PC-3 (cell line): ENCODE measurements around the gene MBNL3. TPM values are rescaled to one million over a fixed set of nuclear protein-coding genes. Genes with fewer than 3 reads are reported as not detected.

Source experiments
- ATAC-seq: fragments of 200-7000 bp; cut with Tn5 transposase; 2 replicates; pipeline ENCODE4 v1.9.1; 2020; ENCODE audit warnings: mild to moderate bottlenecking, moderate library complexity
- BruUV-seq: library from RNA; stranded (reverse); fragments of 400-500 nt; replicated peaks from 2 replicates; lab custom pipeline; 2021; lab: Mats Ljungman, UMichigan
- CTCF ChIA-PET: fragments of 300-600 bp; sonication (Branson Sonifier 250); formaldehyde crosslinking; loops from one replicate; lab custom pipeline; 2022; ENCODE audit warnings: antibody characterized with exemption; lab: Charles Lee
- POLR2A ChIA-PET: fragments of 300-600 bp; sonication (Branson Sonifier 250); formaldehyde crosslinking; loops from one replicate; lab custom pipeline; 2022; ENCODE audit warnings: antibody characterized with exemption; ENCODE audit not compliant: unreplicated experiment; lab: Charles Lee
- DNase-seq: peaks from one replicate; pipeline ENCODE4 v3.0.0-alpha.2; 2015
- H2AFZ ChIP-seq: fragments of 300-600 bp; sonication (generic); 2 replicates; pipeline ENCODE4 v1.6.0; 2016; ENCODE audit warnings: antibody characterized with exemption, low read length
- H3F3A ChIP-seq: fragments of 300-600 bp; sonication (generic); one replicate; pipeline ENCODE4 v1.6.0; 2017; ENCODE audit warnings: antibody characterized with exemption, low read length, control low read depth, mild to moderate bottlenecking; ENCODE audit not compliant: unreplicated experiment
- H3K27ac ChIP-seq: fragments of 300-600 bp; sonication (generic); 2 replicates; pipeline ENCODE4 v1.5.1; 2016; ENCODE audit warnings: mild to moderate bottlenecking, low read length
- H3K27me3 ChIP-seq: fragments of 300-600 bp; sonication (generic); 2 replicates; pipeline ENCODE4 v1.6.1; 2016; ENCODE audit warnings: low read length, mixed read lengths
- H3K36me3 ChIP-seq: fragments of 300-600 bp; sonication (generic); 2 replicates; pipeline ENCODE4 v1.6.1; 2016; ENCODE audit warnings: low read depth, mixed run types, low read length, mixed read lengths
- H3K4me1 ChIP-seq: fragments of 300-600 bp; sonication (generic); 2 replicates; pipeline ENCODE4 v1.5.1; 2016; ENCODE audit warnings: low read length; ENCODE audit not compliant: insufficient read depth
- H3K4me2 ChIP-seq: fragments of 300-600 bp; sonication (generic); 2 replicates; pipeline ENCODE4 v1.6.0; 2016; ENCODE audit warnings: low read length
- H3K4me3 ChIP-seq: fragments of 300-600 bp; sonication (generic); 2 replicates; pipeline ENCODE4 v1.5.1; 2016; ENCODE audit warnings: mild to moderate bottlenecking, low read length, mixed read lengths
- H3K79me2 ChIP-seq: fragments of 300-600 bp; sonication (generic); 2 replicates; pipeline ENCODE4 v1.6.1; 2017; ENCODE audit warnings: low read length, mixed read lengths
- H3K9ac ChIP-seq: fragments of 300-600 bp; sonication (generic); 2 replicates; pipeline ENCODE4 v1.6.0; 2016; ENCODE audit warnings: mild to moderate bottlenecking, low read length
- H3K9me2 ChIP-seq: fragments of 300-600 bp; sonication (generic); replicated peaks from 2 replicates; pipeline ENCODE4 v1.6.1; 2016; ENCODE audit warnings: mixed run types, low read length, mixed read lengths
- H3K9me3 ChIP-seq: fragments of 300-600 bp; sonication (generic); 2 replicates; pipeline ENCODE4 v1.6.1; 2016; ENCODE audit warnings: low read length, mixed read lengths
- H4K20me1 ChIP-seq: fragments of 300-600 bp; sonication (generic); 2 replicates; pipeline ENCODE4 v1.6.1; 2016; ENCODE audit warnings: low read length, mixed read lengths
- CTCF ChIP-seq: fragments of 300-600 bp; sonication (generic); conservative IDR thresholded peaks from 2 replicates; pipeline ENCODE4 v1.5.1; 2017; ENCODE audit warnings: antibody characterized with exemption, low read depth, mild to moderate bottlenecking, low read length
- EZH2 ChIP-seq: fragments of 300-600 bp; sonication (generic); IDR thresholded peaks from one replicate; pipeline ENCODE4 v1.6.1; 2017; ENCODE audit warnings: antibody characterized with exemption, mild to moderate bottlenecking, low read length; ENCODE audit not compliant: unreplicated experiment
- EZH2phosphoT487 ChIP-seq: fragments of 300-600 bp; sonication (generic); IDR thresholded peaks from 2 replicates; pipeline ENCODE4 v1.6.1; 2018; ENCODE audit warnings: mild to moderate bottlenecking, antibody characterized with exemption, low read length, borderline replicate concordance
- intact Hi-C: fragments of 100-400 bp; cut with micrococcal nuclease; formaldehyde crosslinking; loops from 2 replicates; pipeline ENCODE4 v1.9.0; 2023
- total RNA-seq: library from RNA; depleted of rRNA; stranded (reverse); fragments of >200 nt; gene quantifications from 2 replicates; pipeline ENCODE4 v1.2.3, GENCODE V29; 2014

MBNL3 gene
- total RNA-seq, 1 experiment from 2014 or later, result 4.4 TPM

GRCh38 chrX:132483951-132484350 lies 4.9 kb downstream of the MBNL3 start:
- BruUV-seq, result no TSS peak
- no peak overlapping the region for H3K27ac ChIP-seq
- H3K4me3 ChIP-seq, result no peak overlapping the region
- no peak overlapping the region for H3K9ac ChIP-seq
- no peak overlapping the region for H2AFZ ChIP-seq
- POLR2A ChIA-PET, result no interaction called here
- intact Hi-C loops, result loop anchor here (10.0 kb wide), 1 partner anchor 89 kb away; no protein-coding TSS in a partner anchor
- H3K9me2 ChIP-seq, result no peaks in the 10 kb centered on the region
- ATAC-seq, result no peak
- H3F3A ChIP-seq, result no peaks in the 10 kb centered on the region
- no peak for TF ChIP-seq CTCF
- TF ChIP-seq EZH2phosphoT487, result no peak
- no peak for TF ChIP-seq EZH2
- peaks cover 20% of the 10 kb centered on the region for H3K4me1 ChIP-seq
- DNase-seq, result no peak
- no peaks in the 10 kb centered on the region; the same call in 1 of the 2 replicates for H3K79me2 ChIP-seq
- no peaks in the 10 kb centered on the region for H3K36me3 ChIP-seq
- H3K9me3 ChIP-seq, result no peaks in the 10 kb centered on the region
- no peaks in the 10 kb centered on the region for H4K20me1 ChIP-seq
- H3K27me3 ChIP-seq, result no peaks in the 10 kb centered on the region
- H3K4me2 ChIP-seq, result no peak overlapping the region
- CTCF ChIA-PET, result no interaction called here

GRCh38 chrX:132483488-132483887 lies 5.3 kb downstream of the MBNL3 start:
- H3K27me3 ChIP-seq, result no peaks in the 10 kb centered on the region
- ChIA-PET POLR2A (no interaction called here), CTCF (no interaction called here)
- no peaks in the 10 kb centered on the region for H3F3A ChIP-seq
- no peak overlapping the region for H3K4me2 ChIP-seq
- ATAC-seq, result no peak
- no peaks in the 10 kb centered on the region; the same call in 1 of the 2 replicates for H3K79me2 ChIP-seq
- no peaks in the 10 kb centered on the region for H4K20me1 ChIP-seq
- no peaks in the 10 kb centered on the region for H3K36me3 ChIP-seq
- no peaks in the 10 kb centered on the region for H3K9me3 ChIP-seq
- no TSS peak for BruUV-seq
- no peak overlapping the region for H3K27ac ChIP-seq
- intact Hi-C loops, result loop anchor here (10.0 kb wide), 1 partner anchor 89 kb away; no protein-coding TSS in a partner anchor
- no peak overlapping the region for H3K4me3 ChIP-seq
- no peak for DNase-seq
- no peaks in the 10 kb centered on the region for H3K9me2 ChIP-seq
- TF ChIP-seq CTCF (no peak), EZH2phosphoT487 (no peak), EZH2 (no peak)
- H2AFZ ChIP-seq, result no peak overlapping the region
- peaks cover 20% of the 10 kb centered on the region for H3K4me1 ChIP-seq
- no peak overlapping the region for H3K9ac ChIP-seq

- Histone ChIP-seq H2AFZ (no peak overlapping the region), H3K36me3 (no peaks in the 10 kb centered on the region), H3K4me2 (no peak overlapping the region), H4K20me1 (no peaks in the 10 kb centered on the region), H3K4me1 (peaks cover 20% of the 10 kb centered on the region), H3K9ac (no peak overlapping the region), H3K4me3 (no peak overlapping the region), H3K27ac (no peak overlapping the region), H3K27me3 (no peaks in the 10 kb centered on the region), H3F3A (no peaks in the 10 kb centered on the region), H3K9me2 (no peaks in the 10 kb centered on the region), H3K79me2 (no peaks in the 10 kb centered on the region), H3K9me3 (no peaks in the 10 kb centered on the region)
- CTCF ChIA-PET, result no interaction called here
- no peak for DNase-seq
- intact Hi-C loops, result loop anchor here (10.0 kb wide), 1 partner anchor 88 kb away; no protein-coding TSS in a partner anchor
- TF ChIP-seq CTCF (no peak), EZH2 (no peak), EZH2phosphoT487 (no peak)
- BruUV-seq, result no TSS peak
- no peak for ATAC-seq
- POLR2A ChIA-PET, result no interaction called here
These were observed 6.2 kb downstream of the MBNL3 start for GRCh38 chrX:132482632-132483031.
